Measurements from ENCODE around the gene MFSD1.
"Not testable (repeated sequence)": the region's sequence is repeated elsewhere in the genome, so short reads cannot be mapped to it uniquely, and the experiment has no call there.

MFSD1 gene

DNA sequence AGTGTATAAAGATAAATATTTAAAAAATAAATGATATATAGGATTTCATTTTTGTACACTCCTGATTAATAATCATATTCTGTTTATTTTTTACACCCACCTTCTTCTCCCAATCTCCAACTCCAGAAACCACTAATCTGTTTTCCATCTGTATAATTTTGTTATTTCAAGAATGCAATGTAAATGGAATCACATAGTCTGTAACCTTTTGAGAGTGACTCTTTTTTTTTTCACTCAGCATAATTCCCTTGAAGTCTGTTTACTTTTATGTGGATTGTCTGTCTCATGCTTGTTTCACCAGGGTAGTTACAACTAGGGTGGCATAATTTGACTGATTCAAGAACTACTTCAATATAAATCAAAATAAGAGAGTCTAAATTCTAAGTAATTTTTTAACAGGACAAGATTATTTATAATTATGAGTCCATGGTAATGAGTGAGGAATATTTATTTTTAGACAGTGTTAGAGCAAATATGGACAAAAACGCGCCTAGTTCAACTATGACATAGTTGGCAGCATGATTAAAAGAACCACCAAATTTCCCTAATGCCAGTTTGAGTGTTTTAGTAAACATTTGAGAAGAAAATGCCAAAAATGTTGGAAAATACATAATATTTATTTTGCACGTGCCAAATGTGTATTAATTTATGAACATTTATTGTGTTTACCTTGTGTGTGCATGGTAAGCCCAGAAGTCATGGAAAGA lies 19.4 kb upstream of the MFSD1 start:
- no peak overlapping the region for H3K4me3 ChIP-seq (ENCODE audit: low read depth, low read length)
- TF ChIP-seq CTCF (IDR thresholded peaks at IDR 0.05; ENCODE audit: control insufficient read depth, extremely low read depth, insufficient read depth): no peak
- DNase-seq (ENCODE audit: low read depth): no peak

DNA sequence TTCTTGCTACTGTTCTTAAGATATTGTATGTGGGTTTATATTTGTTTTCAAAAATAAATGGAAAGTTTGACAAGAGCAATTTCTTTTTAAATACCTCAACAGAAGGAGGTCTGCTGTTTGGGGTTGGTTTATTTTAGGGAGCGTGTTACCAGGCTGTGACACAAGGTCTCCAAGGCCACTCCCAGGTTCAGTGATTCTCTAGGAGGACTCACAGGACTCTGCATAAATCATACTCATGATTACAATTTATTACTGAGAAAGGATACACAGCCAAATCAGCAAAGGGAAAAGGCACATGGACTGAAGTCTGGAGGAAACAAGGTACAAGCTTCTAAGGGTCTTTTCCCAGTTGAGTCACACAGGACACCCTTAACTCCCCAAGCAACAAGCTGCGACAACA lies 18.8 kb upstream of the MFSD1 start:
- no peak for DNase-seq (ENCODE audit: low read depth)
- no peak for TF ChIP-seq CTCF (IDR thresholded peaks at IDR 0.05; ENCODE audit: control insufficient read depth, extremely low read depth, insufficient read depth)
- H3K4me3 ChIP-seq (ENCODE audit: low read depth, low read length): no peak overlapping the region

DNA sequence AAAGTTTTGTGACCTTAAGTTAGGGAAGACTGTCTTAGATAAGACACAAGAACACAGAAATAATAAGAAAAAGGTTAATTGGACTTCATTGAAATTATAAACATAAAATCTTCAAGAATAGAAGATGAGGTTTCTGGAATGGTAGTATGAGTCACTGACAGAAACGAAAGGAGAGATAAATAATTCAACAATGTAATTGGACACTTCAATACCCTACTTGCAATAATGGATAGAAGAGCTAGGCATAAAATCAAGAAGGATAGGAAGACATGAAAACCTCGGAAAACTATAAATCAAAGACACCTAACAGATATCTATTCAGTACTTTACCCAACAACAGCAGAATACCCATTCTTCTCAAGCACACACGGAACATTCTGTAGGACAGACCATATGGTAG lies 15.9 kb upstream of the MFSD1 start:
- no peak for TF ChIP-seq CTCF (IDR thresholded peaks at IDR 0.05; ENCODE audit: control insufficient read depth, extremely low read depth, insufficient read depth)
- H3K4me3 ChIP-seq (ENCODE audit: low read depth, low read length): no peak overlapping the region
- DNase-seq (ENCODE audit: low read depth): no peak

- TF ChIP-seq CTCF (IDR thresholded peaks at IDR 0.05; ENCODE audit: control insufficient read depth, extremely low read depth, insufficient read depth): no peak
- DNase-seq (ENCODE audit: low read depth): no peak
- no peak overlapping the region for H3K4me3 ChIP-seq (ENCODE audit: low read depth, low read length)
Observed at GRCh38 chr3:158788446-158788845, 13.4 kb upstream of the MFSD1 start.

- peak; percentile 82 for TF ChIP-seq CTCF (IDR thresholded peaks at IDR 0.05; ENCODE audit: control insufficient read depth, extremely low read depth, insufficient read depth)
- DNase-seq (ENCODE audit: low read depth): no peak
- H3K4me3 ChIP-seq (ENCODE audit: low read depth, low read length): no peak overlapping the region
Observed at GRCh38 chr3:158789592-158789991, 12.3 kb upstream of the MFSD1 start.

GRCh38 chr3:158790901-158791589 lies 10.8 kb upstream of the MFSD1 start:
- TF ChIP-seq CTCF (IDR thresholded peaks at IDR 0.05; ENCODE audit: control insufficient read depth, extremely low read depth, insufficient read depth): peak; percentile 89
- no peak overlapping the region for H3K4me3 ChIP-seq (ENCODE audit: low read depth, low read length)

DNA sequence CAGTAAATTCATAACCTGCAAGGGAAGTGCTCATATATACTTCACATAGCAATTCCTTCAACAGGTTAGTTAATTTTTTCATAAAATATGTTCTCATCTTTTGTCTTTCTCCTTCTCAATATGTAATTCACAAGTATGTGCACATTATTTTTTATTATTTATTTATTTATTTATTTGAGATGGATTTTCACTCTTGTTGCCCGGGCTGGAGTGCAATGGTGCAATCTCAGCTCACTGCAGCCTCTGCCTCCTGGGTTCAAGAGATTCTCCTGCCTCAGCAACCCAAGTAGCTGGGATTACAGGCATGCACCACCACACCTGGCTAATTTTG lies 10.3 kb upstream of the MFSD1 start:
- DNase-seq (ENCODE audit: low read depth); H3K4me3 ChIP-seq (ENCODE audit: low read depth, low read length): not testable (repeated sequence)

More at GRCh38 chr3:158790901-158791589, 10.8 kb upstream of the MFSD1 start:
- DNase-seq (ENCODE audit: low read depth): no peak
